Esophagus muscularis mucosa (tissue), 4 donors: Measurements from ENCODE around the gene CACNA1E. TPM values are rescaled to one million over a fixed set of nuclear protein-coding genes. Genes with fewer than 3 reads are reported as not detected.

Experiments
- DNase-seq: peaks from one replicate; pipeline ENCODE4 v3.0.0-alpha.2; 2017; ENCODE audit errors: extremely low spot score
- H3K27ac ChIP-seq, 4 donors: fragments of 200-600 bp; sonication (generic); replicated peaks in 1 of 4; 1 replicate in 3 of 4; 2 replicates in 1 of 4; pipeline ENCODE4 v1.5.1; 2016 to 2019; ENCODE audit warnings: mild to moderate bottlenecking in 1 of 4
- H3K27me3 ChIP-seq, 4 donors: fragments of 200-600 bp; sonication (generic); one replicate each; pipeline versions ENCODE4 v1.5.1 to v1.6.0; 2016 to 2019
- H3K36me3 ChIP-seq, 4 donors: fragments of 200-600 bp; sonication (generic); one replicate each; pipeline ENCODE4 v1.5.1; 2016 to 2019
- H3K4me1 ChIP-seq, 4 donors: fragments of 200-600 bp; sonication (generic); one replicate each; pipeline ENCODE4 v1.5.1; 2016 to 2019
- H3K4me3 ChIP-seq, 4 donors: fragments of 200-600 bp; sonication (generic); 1 replicate in 2 of 4; 2 replicates in 2 of 4; pipeline ENCODE4 v1.5.1; 2016 to 2019; ENCODE audit warnings: mild to moderate bottlenecking in 4 of 4, moderate library complexity in 1 of 4
- H3K9me3 ChIP-seq, 4 donors: fragments of 200-600 bp; sonication (generic); 1 replicate in 3 of 4; 2 replicates in 1 of 4; pipeline ENCODE4 v1.5.1; 2016 to 2019
- EP300 ChIP-seq: sonication (generic); formaldehyde crosslinking; IDR thresholded peaks from one replicate; pipeline ENCODE4 v1.6.1; 2017; ENCODE audit warnings: antibody characterized with exemption
- POLR2A ChIP-seq: fragments of 450-650 bp; IDR thresholded peaks from one replicate; pipeline ENCODE4 v1.6.1; 2017; ENCODE audit warnings: antibody characterized with exemption, moderate library complexity, mild to moderate bottlenecking, low read depth
- POLR2AphosphoS5 ChIP-seq, 2 donors: sonication (generic); formaldehyde crosslinking; IDR thresholded peaks; one replicate each; pipeline ENCODE4 v1.6.1; 2017; ENCODE audit warnings: antibody characterized with exemption in 2 of 2
- WGBS: methylation state at CpG from one replicate; pipeline ENCODE4 v1.1.5; 2018; 5-methylcytosine and 5-hydroxymethylcytosine counted together
- intact Hi-C: fragments of 100-400 bp; cut with DNase I; formaldehyde crosslinking; loops from one replicate; pipeline ENCODE4 v1.15.1; 2023
- total RNA-seq, 4 donors: library from RNA; depleted of rRNA; stranded (reverse); fragments of >200 nt; gene quantifications; one replicate each; pipeline versions ENCODE4 v1.1.0 to v1.2.1, GENCODE V29; 2016
- TF ChIP-seq, protein P1 (sequence below), 3 experiments: fragments of 200-600 bp in 2 of 3; fragments of 450-650 bp in 1 of 3; sonication (generic) in 2 of 3; IDR thresholded peaks; one replicate each; pipeline ENCODE4 v1.5.1; 2017 to 2019; ENCODE audit warnings: antibody characterized with exemption in 3 of 3, mild to moderate bottlenecking in 2 of 3, moderate library complexity in 1 of 3

The CACNA1E gene
- total RNA-seq, 4 donors from 2014 or later: under 0.01 to 0.66 (median 0.25) TPM

GRCh38 chr1:181712711-181713110 is 229.4 kb downstream of the CACNA1E start:
- Histone ChIP-seq H3K27me3 (peaks cover 0 to 5% (median 0%) of the 10 kb centered on the region in 4 donors), H3K4me3 (no peak overlapping the region), H3K36me3 (no peaks in the 10 kb centered on the region), H3K9me3 (no peaks in the 10 kb centered on the region), H3K4me1 (no peaks in the 10 kb centered on the region), H3K27ac (no peak overlapping the region)
- WGBS: 73% methylated on average over 8 of the region's 9 CpGs
- DNase-seq: no peak
- TF ChIP-seq EP300: no peak
- TF ChIP-seq, protein P1, sequence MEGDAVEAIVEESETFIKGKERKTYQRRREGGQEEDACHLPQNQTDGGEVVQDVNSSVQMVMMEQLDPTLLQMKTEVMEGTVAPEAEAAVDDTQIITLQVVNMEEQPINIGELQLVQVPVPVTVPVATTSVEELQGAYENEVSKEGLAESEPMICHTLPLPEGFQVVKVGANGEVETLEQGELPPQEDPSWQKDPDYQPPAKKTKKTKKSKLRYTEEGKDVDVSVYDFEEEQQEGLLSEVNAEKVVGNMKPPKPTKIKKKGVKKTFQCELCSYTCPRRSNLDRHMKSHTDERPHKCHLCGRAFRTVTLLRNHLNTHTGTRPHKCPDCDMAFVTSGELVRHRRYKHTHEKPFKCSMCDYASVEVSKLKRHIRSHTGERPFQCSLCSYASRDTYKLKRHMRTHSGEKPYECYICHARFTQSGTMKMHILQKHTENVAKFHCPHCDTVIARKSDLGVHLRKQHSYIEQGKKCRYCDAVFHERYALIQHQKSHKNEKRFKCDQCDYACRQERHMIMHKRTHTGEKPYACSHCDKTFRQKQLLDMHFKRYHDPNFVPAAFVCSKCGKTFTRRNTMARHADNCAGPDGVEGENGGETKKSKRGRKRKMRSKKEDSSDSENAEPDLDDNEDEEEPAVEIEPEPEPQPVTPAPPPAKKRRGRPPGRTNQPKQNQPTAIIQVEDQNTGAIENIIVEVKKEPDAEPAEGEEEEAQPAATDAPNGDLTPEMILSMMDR (IDR thresholded peaks at IDR 0.05): no peak
- TF ChIP-seq POLR2A: no peak
- TF ChIP-seq POLR2AphosphoS5 (IDR thresholded peaks at IDR 0.05): no peak
- intact Hi-C loops: no loop called here

GRCh38 chr1:181714428-181714827 is 231.1 kb downstream of the CACNA1E start:
- Histone ChIP-seq H3K27ac (no peak overlapping the region), H3K4me1 (no peaks in the 10 kb centered on the region), H3K9me3 (no peaks in the 10 kb centered on the region), H3K4me3 (no peak overlapping the region), H3K36me3 (no peaks in the 10 kb centered on the region), H3K27me3 (peaks cover 0 to 3% (median 0%) of the 10 kb centered on the region in 4 donors)
- DNase-seq: no peak
- TF ChIP-seq POLR2A: no peak
- TF ChIP-seq, protein P1 (IDR thresholded peaks at IDR 0.05): no peak
- TF ChIP-seq POLR2AphosphoS5 (IDR thresholded peaks at IDR 0.05): no peak
- no peak for TF ChIP-seq EP300
- intact Hi-C loops: no loop called here
- WGBS: 90% methylated on average over 2 of the region's 2 CpGs

- H3K4me3 ChIP-seq: no peak overlapping the region
- no peak for TF ChIP-seq EP300
- TF ChIP-seq, protein P1 (IDR thresholded peaks at IDR 0.05): no peak
Measured at GRCh38 chr1:181718034-181718433, 234.7 kb downstream of the CACNA1E start.

GRCh38 chr1:181726320-181727012 is 243.1 kb downstream of the CACNA1E start:
- no peak overlapping the region for H3K4me3 ChIP-seq
- H3K36me3 ChIP-seq: no peaks in the 10 kb centered on the region
- no peak for TF ChIP-seq POLR2A
- TF ChIP-seq, protein P1 (IDR thresholded peaks at IDR 0.05): no peak
- no peak for TF ChIP-seq EP300
- TF ChIP-seq POLR2AphosphoS5 (IDR thresholded peaks at IDR 0.05): no peak
- no peaks in the 10 kb centered on the region for H3K27me3 ChIP-seq
- 51% methylated on average over 4 of the region's 4 CpGs for WGBS
- H3K9me3 ChIP-seq: no peaks in the 10 kb centered on the region
- H3K4me1 ChIP-seq: peaks cover 0 to 9% (median 2%) of the 10 kb centered on the region in 4 donors
- intact Hi-C loops: no loop called here
- H3K27ac ChIP-seq: no peak overlapping the region
- DNase-seq: no peak

More at GRCh38 chr1:181718034-181718433, 234.7 kb downstream of the CACNA1E start:
- no peaks in the 10 kb centered on the region for H3K27me3 ChIP-seq
- no peak for DNase-seq
- H3K4me1 ChIP-seq: no peaks in the 10 kb centered on the region
- no peak overlapping the region for H3K27ac ChIP-seq
- WGBS: 74% methylated on average over 6 of the region's 6 CpGs
- no peaks in the 10 kb centered on the region for H3K9me3 ChIP-seq
- no peaks in the 10 kb centered on the region for H3K36me3 ChIP-seq
- intact Hi-C loops: no loop called here

GRCh38 chr1:181730606-181731005 is 247.3 kb downstream of the CACNA1E start:
- Histone ChIP-seq H3K27ac (no peak overlapping the region), H3K36me3 (no peaks in the 10 kb centered on the region), H3K4me3 (no peak overlapping the region), H3K9me3 (no peaks in the 10 kb centered on the region), H3K27me3 (peaks cover 0 to 7% (median 0%) of the 10 kb centered on the region in 4 donors), H3K4me1 (peaks cover 0 to 8% (median 2%) of the 10 kb centered on the region in 4 donors)
- 91% methylated on average over 7 of the region's 7 CpGs for WGBS
- TF ChIP-seq, protein P1 (IDR thresholded peaks at IDR 0.05): no peak
- TF ChIP-seq POLR2A (no peak), POLR2AphosphoS5 (IDR thresholded peaks at IDR 0.05) (no peak), EP300 (no peak)
- intact Hi-C loops: no loop called here
- no peak for DNase-seq
